NOMO-1 treated with dmso at 0.1 percent for 144 hours (cell line): Measurements from ENCODE around the gene IGF1R.
"Not testable (repeated sequence)": the region's sequence is repeated elsewhere in the genome, so short reads cannot be mapped to it uniquely, and the experiment has no call there.

Experiments used
- DNase-seq: peaks from one replicate; lab custom pipeline; 2025; ENCODE audit not compliant: unreplicated experiment; lab: John Stamatoyannopoulos, UW

The IGF1R gene

DNA sequence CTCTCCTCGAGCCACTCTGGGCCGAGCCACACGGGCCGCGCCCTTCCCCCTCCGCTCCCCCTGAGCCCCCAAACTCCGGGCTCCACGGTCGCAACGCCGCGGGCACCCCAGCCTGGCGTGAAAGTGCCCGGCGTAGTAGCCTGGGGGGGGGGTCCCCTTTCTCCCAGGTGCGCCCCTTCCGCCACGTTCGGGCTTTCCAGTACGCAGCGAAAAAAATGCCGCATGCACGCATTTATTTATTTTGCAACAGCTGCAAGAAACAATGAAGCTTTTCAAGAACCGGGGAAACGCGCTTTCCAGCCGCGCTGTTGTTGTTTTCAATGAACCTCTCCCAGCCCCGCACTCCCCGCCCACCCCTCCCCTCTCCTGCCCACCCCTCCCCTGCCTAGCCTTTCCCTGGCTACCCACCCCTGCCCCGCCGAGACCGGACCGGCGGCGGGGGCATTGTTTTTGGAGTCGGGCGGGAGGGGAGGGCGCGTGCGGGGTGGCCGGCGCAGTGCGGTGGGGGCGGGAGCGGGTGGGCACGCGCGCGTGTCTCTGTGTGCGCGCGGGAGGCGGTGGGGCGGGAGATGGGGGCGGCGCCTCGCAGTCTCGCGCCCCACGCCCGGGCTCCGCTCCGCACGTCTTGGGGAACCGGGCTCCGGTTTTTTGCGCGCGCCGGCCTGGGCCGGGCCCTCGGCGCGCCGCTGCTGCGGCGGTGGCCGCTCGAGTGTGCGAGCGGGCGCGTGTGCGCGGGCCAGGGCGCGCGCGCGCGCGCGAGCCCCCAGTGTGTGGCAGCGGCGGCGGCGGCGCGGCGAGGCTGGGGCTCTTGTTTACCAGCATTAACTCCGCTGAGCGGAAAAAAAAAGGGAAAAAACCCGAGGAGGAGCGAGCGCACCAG lies at the start of gene IGF1R:
IGF1R (plus strand) TSS at position 766 of the 880 bp plus-strand sequence. CDS start 1,043 bp downstream, outside the sequence.
- DNase-seq, result peak; percentile 80

DNA sequence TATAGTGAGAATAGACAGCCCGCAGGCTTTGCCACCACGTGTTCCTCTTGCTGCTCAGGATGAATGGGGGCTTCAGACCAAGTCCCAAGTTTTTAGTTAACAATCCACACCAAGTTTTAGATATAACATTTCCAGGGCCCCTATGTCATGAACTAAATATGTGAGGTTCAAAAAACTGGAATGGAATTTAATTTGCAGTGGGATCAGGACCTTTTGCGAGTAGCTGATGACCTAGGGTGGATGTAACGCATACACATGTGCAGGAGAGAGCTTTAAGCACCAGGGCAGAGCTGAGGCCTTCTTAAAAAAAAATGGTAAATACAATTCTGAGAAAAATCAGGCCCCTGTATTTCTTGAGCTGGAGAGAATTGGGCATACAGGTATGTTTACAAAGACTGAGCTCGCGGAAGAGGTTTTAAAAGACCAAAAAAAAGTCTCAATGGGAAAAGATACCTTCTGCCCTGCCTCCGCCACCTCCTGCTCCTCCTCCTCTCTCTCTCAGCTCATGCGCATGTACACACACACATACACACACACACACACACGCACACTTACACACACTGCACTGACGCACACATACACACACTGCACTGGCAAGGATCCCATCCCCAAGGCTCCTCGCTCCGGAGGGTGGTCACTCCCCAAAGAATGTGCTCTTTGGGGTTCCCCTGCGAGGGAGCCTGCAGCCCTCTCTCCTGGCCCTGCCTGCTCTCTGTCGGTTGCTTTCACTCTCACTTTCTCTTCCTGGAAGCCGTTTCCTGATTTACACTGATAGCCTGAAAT lies 48.2 kb upstream of the IGF1R start:
- peak; percentile 4 for DNase-seq

DNA sequence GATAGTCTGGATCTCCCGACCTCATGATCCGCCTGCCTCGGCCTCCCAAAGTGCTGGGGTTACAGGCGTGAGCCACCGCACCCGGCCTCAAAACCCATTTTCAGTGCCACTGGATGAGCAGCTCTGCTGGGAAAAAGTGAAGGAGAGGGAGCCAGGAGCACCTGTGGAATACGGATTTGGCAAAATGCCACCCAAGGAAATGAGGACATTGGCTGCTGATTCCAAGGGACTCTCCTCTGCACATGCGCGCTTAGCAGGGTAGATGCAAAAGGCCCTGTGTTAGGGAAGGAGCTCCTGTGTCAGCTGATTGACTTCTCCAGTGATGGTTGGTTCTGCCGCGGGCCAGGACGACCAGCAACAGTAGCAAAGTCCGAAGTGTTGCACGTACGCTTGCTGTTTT lies 43.4 kb upstream of the IGF1R start:
- DNase-seq, result no peak

- DNase-seq, result no peak
Measured at GRCh38 chr15:98609144-98609852, 39.0 kb upstream of the IGF1R start.

DNA sequence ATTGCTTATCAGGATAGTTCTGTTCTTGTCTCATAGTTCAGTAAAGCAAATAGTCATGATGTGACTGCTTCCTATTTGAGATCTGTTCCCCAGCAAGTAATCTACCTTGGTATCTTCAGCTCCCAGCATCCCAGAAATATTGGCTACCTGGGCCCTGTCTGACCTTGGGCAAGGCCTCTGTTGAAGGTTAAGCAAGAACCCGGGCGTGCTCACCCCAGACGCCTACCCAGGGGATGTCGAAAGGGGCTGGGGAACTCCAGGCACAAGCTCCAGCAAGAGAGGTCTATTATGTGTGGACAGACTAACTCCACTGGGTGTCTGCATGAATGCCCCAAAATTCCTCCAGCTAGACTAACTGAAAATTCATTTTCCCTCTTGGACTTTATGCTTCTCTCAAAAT lies 37.3 kb upstream of the IGF1R start:
- DNase-seq, result no peak

GRCh38 chr15:98611808-98612207 lies 36.5 kb upstream of the IGF1R start:
- no peak for DNase-seq

DNA sequence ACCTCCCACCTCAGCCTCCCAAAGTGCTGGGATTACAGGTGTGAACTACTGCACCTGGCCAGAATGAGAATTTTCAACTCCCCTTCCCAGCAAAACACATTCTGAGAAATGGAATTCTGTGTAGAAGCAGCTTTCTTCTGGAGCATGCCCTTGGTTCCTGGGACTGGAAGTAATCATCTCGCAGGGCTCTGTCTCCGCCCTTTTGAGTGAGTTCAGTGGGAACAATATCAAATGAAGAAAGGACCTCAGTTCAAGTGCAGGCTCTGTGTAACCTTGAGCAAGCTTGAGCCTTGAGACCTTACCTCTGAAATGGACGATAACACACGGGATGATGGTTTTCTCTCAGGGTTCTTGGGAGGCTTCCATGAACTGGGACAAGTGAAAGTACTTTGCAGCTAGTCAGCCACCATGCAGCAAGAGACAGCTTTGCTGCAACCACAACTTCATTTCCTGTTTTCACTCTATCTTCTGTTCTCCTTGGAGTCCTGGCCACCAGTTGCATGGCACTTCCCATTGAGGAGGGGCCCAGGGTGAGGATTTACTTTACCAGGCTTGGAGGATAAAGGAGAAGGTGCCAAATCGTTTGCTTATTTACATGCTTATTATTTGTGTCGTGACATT lies 35.7 kb upstream of the IGF1R start:
- no peak for DNase-seq

DNA sequence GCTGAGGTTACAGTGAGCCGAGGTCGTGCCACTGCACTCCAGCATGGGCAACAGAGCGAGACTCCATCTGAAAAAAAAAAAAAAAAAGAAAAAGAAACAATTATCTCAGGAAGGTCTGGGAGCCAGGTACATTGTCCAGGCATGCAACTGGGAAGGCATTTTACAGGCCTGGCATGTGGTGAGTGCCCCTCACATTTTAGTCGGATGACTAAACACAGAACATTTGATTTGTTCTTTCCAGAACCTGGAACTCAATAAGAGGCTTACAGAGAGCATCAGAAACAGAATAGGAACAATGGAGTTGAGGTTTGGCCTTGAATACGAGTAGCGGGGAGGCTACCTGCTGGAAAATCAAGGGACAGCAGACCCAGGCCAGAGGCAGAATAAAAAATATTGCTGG lies 33.7 kb upstream of the IGF1R start:
- no peak for DNase-seq

- DNase-seq, result no peak
Measured at GRCh38 chr15:98616397-98616796, 31.9 kb upstream of the IGF1R start.

DNA sequence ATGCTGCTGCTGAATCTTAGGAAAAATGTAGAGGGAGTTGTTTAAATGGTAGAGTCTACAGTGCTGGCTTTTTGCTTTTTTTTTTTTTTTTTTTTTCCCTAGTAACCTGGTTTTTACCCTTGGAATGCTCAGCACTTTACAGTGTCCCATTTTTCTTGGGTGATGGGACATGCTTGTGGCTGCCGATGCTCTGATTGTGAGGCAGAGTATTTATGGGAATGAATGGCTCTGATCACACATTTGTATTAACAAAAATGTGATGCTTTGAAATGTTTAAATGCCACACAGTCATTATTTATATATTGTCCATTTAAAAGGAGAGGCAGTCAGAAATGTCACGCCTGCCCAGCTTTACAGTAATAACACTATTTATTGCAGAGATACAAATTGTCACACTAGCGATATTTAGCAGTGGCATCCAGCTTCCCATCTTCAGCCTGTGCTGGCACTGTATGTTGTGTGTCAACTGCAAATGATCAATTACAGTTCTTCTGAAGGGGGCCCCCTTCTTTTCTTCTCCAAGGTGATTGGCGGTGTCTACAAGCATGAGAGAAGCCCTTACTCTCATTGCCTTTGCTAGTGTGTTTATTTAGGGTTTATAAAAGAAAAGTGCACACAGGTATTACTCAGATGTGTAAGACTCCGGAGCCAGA lies 30.9 kb upstream of the IGF1R start:
- DNase-seq, result no peak

DNA sequence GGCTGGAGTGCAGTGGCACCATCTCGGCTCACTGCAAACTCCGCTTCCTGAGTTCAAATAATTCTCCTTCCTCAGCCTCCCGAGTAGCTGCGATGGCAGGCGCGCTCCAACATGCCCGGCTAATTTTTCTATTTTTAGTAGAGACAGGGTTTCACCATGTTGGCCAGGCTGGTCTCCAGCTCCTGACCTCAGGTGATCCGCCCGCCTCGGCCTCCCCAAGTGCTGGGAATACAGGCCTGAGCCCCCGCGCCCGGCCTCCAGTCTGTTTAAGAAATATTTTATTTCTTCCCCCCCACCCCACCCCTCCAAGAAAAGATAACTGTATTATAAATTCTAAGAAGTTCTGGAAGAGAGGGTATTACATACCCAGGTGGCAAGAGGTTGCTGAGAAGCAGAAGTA lies 29.8 kb upstream of the IGF1R start:
- DNase-seq, result not testable (repeated sequence)

GRCh38 chr15:98620020-98620419 lies 28.3 kb upstream of the IGF1R start:
- DNase-seq, result no peak

DNA sequence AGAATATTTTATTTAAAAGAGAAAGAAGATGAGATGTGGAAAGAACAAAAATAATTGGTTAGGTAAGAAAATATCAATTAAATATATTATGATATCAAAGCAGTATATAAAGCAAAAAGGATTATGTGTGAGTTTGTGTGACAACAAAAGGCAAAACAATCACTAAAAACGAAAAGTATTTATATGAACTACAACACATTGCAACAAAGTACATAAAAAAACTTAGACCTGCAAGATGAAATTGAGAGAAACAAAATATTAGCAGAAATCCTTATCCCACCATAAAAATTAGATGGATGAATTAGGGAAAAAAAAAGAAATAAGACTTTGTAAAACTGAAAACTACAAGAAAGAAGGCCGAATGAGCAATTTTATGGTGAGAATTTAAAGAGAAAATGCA lies 27.3 kb upstream of the IGF1R start:
- no peak for DNase-seq

GRCh38 chr15:98625614-98626013 lies 22.7 kb upstream of the IGF1R start:
- no peak for DNase-seq

- DNase-seq, result no peak
Measured at GRCh38 chr15:98626153-98626552, 22.2 kb upstream of the IGF1R start.

DNA sequence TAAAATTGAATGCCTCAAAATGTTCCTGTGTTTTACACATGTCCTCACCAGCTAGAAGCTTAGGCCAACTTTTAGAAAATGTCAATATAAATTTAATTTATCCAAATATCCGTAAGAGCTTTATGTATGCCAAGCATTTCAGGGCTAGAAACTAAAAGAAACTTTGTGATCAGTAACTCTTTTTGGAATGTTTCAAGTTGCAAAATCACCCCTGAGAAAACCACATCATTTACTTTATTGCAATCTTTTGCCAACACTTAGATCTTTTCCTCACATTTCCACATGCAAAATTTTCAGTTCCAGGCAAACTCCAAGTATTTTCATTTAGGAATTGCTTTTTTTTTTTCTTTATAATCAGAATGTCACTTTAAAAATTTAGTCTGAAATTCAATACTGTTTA lies 20.1 kb upstream of the IGF1R start:
- DNase-seq, result no peak

- no peak for DNase-seq
Measured at GRCh38 chr15:98635848-98636247, 12.5 kb upstream of the IGF1R start.

GRCh38 chr15:98643115-98643514 lies 5.2 kb upstream of the IGF1R start:
- DNase-seq, result no peak

DNA sequence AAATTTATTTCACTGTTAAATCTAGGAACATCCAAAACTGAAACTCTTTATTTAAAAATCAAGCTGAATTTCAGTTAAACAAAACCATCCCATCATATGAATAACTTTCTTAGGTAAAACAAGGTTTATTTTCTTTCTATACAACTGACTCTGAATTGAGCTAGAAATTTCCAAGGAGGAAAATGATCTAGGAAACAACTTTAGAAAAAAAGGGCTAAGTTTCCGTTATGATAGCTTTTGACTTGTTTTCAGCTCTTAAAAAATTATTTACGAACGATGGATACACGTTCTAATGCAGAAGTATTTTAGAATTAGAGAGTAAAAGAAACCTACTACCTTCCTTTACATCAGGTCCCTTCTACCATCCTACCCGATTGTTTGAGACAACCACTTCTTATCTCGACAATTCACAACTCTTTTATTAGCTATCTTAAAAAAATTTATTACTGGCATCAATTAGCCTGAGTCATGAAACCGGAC lies 1.8 kb upstream of the IGF1R start:
- DNase-seq, result no peak

- DNase-seq, result peak; percentile 15
Measured at GRCh38 chr15:98647026-98647773, 1.1 kb upstream of the IGF1R start.
